Peyer's patch (tissue), 4 donors: ENCODE results near the gene FMNL3. TPM values are rescaled to one million over a fixed set of nuclear protein-coding genes. Genes with fewer than 3 reads are reported as not detected.

Experiments
- DNase-seq, 3 donors: peaks; one replicate each; pipeline ENCODE4 v3.0.0-alpha.2; 2017 to 2019
- H3K27ac ChIP-seq, 4 donors: fragments of 200-600 bp; sonication (generic); one replicate each; pipeline ENCODE4 v1.5.1; 2016 to 2019
- H3K27me3 ChIP-seq, 2 donors: fragments of 200-600 bp; sonication (generic); one replicate each; pipeline ENCODE4 v1.5.1; 2019
- H3K36me3 ChIP-seq, 3 donors: fragments of 200-600 bp; sonication (generic); one replicate each; pipeline ENCODE4 v1.5.1; 2016 to 2019
- H3K4me1 ChIP-seq, 4 donors: fragments of 200-600 bp; sonication (generic); one replicate each; pipeline ENCODE4 v1.5.1; 2016 to 2019
- H3K4me3 ChIP-seq, 4 donors: fragments of 200-600 bp; sonication (generic); 1 replicate in 3 of 4; 2 replicates in 1 of 4; pipeline ENCODE4 v1.5.1; 2016 to 2019; ENCODE audit warnings: mild to moderate bottlenecking in 1 of 4
- H3K9me3 ChIP-seq, 4 donors: fragments of 200-600 bp; sonication (generic); one replicate each; pipeline ENCODE4 v1.5.1; 2016 to 2019; ENCODE audit warnings: mild to moderate bottlenecking in 1 of 4
- CTCF ChIP-seq, 6 experiments: fragments of 450-650 bp in 4 of 6; fragments of 200-600 bp in 2 of 6; sonication (generic) in 1 of 6; IDR thresholded peaks; one replicate each; pipeline ENCODE4 v1.5.1; 2017 to 2019; ENCODE audit warnings: antibody characterized with exemption in 6 of 6, mild to moderate bottlenecking in 3 of 6, moderate library complexity in 1 of 6
- POLR2A ChIP-seq, 2 donors: fragments of 450-650 bp; IDR thresholded peaks; one replicate each; pipeline ENCODE4 v1.5.1; 2017; ENCODE audit warnings: antibody characterized with exemption in 2 of 2, mild to moderate bottlenecking in 2 of 2, moderate library complexity in 2 of 2
- total RNA-seq, 4 donors: library from RNA; depleted of rRNA; stranded (reverse); fragments of >200 nt; gene quantifications; one replicate each; pipeline ENCODE4 v1.1.0, GENCODE V29; 2016

Gene FMNL3
- total RNA-seq, 4 donors from 2014 or later: 2.1 to 40.4 (median 8.2) TPM

- no peak for TF ChIP-seq CTCF (IDR thresholded peaks at IDR 0.05)
- Histone ChIP-seq H3K27me3 (no peaks in the 10 kb centered on the region), H3K9me3 (no peaks in the 10 kb centered on the region), H3K4me3 (no peak overlapping the region), H3K27ac (peak overlapping the region; percentile 69 to 87 (median 84)), H3K4me1 (peaks cover 6 to 56% (median 49%) of the 10 kb centered on the region in 4 donors), H3K36me3 (no peaks in the 10 kb centered on the region)
- peak in 1 of 3 donors; percentile 34 for DNase-seq
Observed at GRCh38 chr12:49674318-49674981, 32.8 kb downstream of the FMNL3 start.

- Histone ChIP-seq H3K4me3 (no peak overlapping the region), H3K9me3 (no peaks in the 10 kb centered on the region), H3K27ac (peak overlapping the region; percentile 69 to 87 (median 84)), H3K36me3 (no peaks in the 10 kb centered on the region), H3K27me3 (no peaks in the 10 kb centered on the region), H3K4me1 (peaks cover 6 to 56% (median 49%) of the 10 kb centered on the region in 4 donors)
- peak; percentile 62 to 86 (median 81) for DNase-seq
- TF ChIP-seq POLR2A (IDR thresholded peaks at IDR 0.05): peak in 1 of 2 donors; percentile 33
- peak in 3 of 6 experiments; percentile 40 to 56 (median 43) for TF ChIP-seq CTCF (IDR thresholded peaks at IDR 0.05)
Observed at GRCh38 chr12:49673446-49674317, 33.5 kb downstream of the FMNL3 start.

- no peak overlapping the region for H3K4me3 ChIP-seq
- no peak for DNase-seq
- H3K27ac ChIP-seq: peak overlapping the region; percentile 69 to 87 (median 84)
- TF ChIP-seq CTCF (IDR thresholded peaks at IDR 0.05) (no peak), POLR2A (IDR thresholded peaks at IDR 0.05) (no peak)
- no peaks in the 10 kb centered on the region for H3K27me3 ChIP-seq
- H3K36me3 ChIP-seq: no peaks in the 10 kb centered on the region
- H3K4me1 ChIP-seq: peaks cover 6 to 56% (median 49%) of the 10 kb centered on the region in 4 donors
- no peaks in the 10 kb centered on the region for H3K9me3 ChIP-seq
Observed at GRCh38 chr12:49672301-49673217, 34.6 kb downstream of the FMNL3 start.

GRCh38 chr12:49671031-49671765 is 36.0 kb downstream of the FMNL3 start:
- H3K9me3 ChIP-seq: no peaks in the 10 kb centered on the region
- no peaks in the 10 kb centered on the region for H3K36me3 ChIP-seq
- H3K27ac ChIP-seq: peak overlapping the region; percentile 69 to 85 (median 80)
- no peak overlapping the region for H3K4me3 ChIP-seq
- peak in 2 of 3 donors; percentile 73 to 77 for DNase-seq
- peaks cover 6 to 56% (median 49%) of the 10 kb centered on the region in 4 donors for H3K4me1 ChIP-seq
- TF ChIP-seq CTCF (IDR thresholded peaks at IDR 0.05): no peak
- no peak for TF ChIP-seq POLR2A (IDR thresholded peaks at IDR 0.05)
- no peaks in the 10 kb centered on the region for H3K27me3 ChIP-seq
